ENCODE measurements around the gene SART1.
"Not testable (repeated sequence)": the region's sequence is repeated elsewhere in the genome, so short reads cannot be mapped to it uniquely, and the experiment has no call there.

The SART1 gene

DNA sequence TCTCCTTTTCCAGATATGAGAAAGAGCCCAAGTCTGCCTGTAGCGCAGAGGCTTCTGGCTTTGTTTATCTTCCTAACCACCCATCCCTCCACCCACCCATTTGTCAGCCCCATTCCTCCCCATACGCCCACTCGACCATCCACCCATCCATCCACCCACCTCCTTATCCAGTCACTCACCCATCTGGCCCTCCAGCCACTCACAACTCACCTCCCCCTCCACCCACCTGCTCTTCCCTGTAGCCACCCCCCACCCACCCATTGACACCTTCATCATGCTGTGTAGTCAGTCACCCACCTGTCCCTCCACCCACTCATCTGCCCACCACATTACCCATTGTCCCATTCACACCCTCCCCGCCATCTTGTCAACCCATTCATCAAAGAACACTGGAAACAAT lies 55.8 kb downstream of the SART1 start:
- no peak for DNase-seq (ENCODE audit: low read depth)

GRCh38 chr11:66020212-66020611 lies 58.7 kb downstream of the SART1 start:
- DNase-seq (ENCODE audit: low read depth) = no peak

- no peak for DNase-seq (ENCODE audit: low read depth)
Observed at GRCh38 chr11:66020618-66021357, 59.3 kb downstream of the SART1 start.

- DNase-seq (ENCODE audit: low read depth) = no peak
Observed at GRCh38 chr11:66022401-66023185, 61.1 kb downstream of the SART1 start.

DNA sequence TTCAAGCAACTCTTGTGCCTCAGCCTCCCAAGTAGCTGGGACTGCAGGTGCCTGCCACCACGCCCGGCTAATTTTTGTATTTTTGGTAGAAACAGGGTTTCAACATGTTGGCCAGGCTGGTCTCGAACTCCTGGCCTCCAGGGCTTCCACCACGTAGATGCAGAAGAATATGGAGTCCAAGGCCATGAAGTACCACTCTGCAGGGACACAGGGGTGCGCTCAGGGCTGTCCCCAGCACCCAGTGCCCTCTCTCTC lies 61.6 kb downstream of the SART1 start:
- not testable (repeated sequence) for DNase-seq (ENCODE audit: low read depth)

DNA sequence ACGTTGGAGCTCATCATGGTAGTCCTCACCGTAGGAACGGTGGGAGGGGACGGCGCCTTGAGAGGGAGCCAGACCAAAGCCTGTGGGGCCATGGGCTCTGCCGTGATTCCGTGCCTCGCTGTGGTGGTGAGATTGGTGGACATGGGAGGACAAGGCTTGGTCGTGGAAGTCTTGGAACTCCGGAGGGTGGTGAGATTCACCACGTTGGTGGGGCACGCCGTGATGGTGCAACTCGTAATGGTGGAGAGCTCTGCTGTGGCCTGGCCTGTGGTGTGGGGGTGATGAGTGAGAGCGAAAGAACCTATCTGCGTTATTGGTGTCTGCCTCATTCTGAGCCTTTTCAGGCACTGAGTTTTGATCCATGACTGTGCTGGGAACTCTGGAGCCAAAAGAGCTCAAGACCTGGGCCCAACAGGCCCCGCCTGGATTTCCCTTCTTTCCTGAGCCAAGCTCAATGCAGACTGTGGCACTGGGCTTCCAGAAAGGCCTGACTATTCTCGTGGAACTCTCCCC lies 64.5 kb downstream of the SART1 start, which contains the start of gene CATSPER1:
CATSPER1 (minus strand) TSS at position 463 of the 513 bp plus-strand sequence; CDS start at position 363, 100 bp downstream.
- DNase-seq (ENCODE audit: low read depth) = no peak
